HepG2 (cell line): ENCODE data around the gene C20orf144. TPM values are rescaled to one million over a fixed set of nuclear protein-coding genes. Genes with fewer than 3 reads are reported as not detected.
A peak's percentile ranks its signal among the peaks of the same experiment; 100 is the strongest.

Experiments used
- GLI4 ChIP-seq: sonication (generic); formaldehyde crosslinking; IDR thresholded peaks from 2 replicates; pipeline ENCODE4 v1.5.1; 2020; ENCODE audit warnings: missing genetic modification reagents, mild to moderate bottlenecking, moderate library complexity, borderline replicate concordance
- GMEB1 ChIP-seq: sonication (generic); formaldehyde crosslinking; IDR thresholded peaks from 2 replicates; pipeline ENCODE4 v1.5.1; 2020; ENCODE audit warnings: missing genetic modification reagents, mild to moderate bottlenecking, borderline replicate concordance
- GMEB2 ChIP-seq: IDR thresholded peaks from 2 replicates; pipeline ENCODE4 v1.6.1; 2016; ENCODE audit warnings: missing biosample characterization, missing genetic modification reagents, low read depth
- HES4 ChIP-seq: sonication (generic); formaldehyde crosslinking; IDR thresholded peaks from 2 replicates; pipeline ENCODE4 v1.9.0; 2021; ENCODE audit warnings: mild to moderate bottlenecking, missing genetic modification reagents, borderline replicate concordance
- HHEX ChIP-seq: IDR thresholded peaks from 2 replicates; pipeline ENCODE4 v1.6.1; 2016; ENCODE audit warnings: control low read depth
- KDM3A ChIP-seq: IDR thresholded peaks from 2 replicates; pipeline ENCODE4 v1.6.1; 2018; ENCODE audit warnings: low read depth, missing compliant biosample characterization
- MED1 ChIP-seq: sonication (generic); formaldehyde crosslinking; IDR thresholded peaks from 2 replicates; pipeline ENCODE4 v1.4.0; 2020; ENCODE audit warnings: missing genetic modification reagents
- RAD51 ChIP-seq: fragments of 450-650 bp; IDR thresholded peaks from 2 replicates; pipeline ENCODE4 v1.6.1; 2016; ENCODE audit warnings: borderline replicate concordance
- RBM22 ChIP-seq: fragments of 200-400 bp; formaldehyde crosslinking; optimal IDR thresholded peaks from 2 replicates; pipeline ENCODE3; 2017; ENCODE audit warnings: mild to moderate bottlenecking, low read length, moderate library complexity
- REL ChIP-seq: sonication (generic); formaldehyde crosslinking; conservative IDR thresholded peaks from 2 replicates; pipeline ENCODE4 v1.8.0; 2022; ENCODE audit warnings: mild to moderate bottlenecking, missing genetic modification reagents, moderate library complexity
- SALL1 ChIP-seq: sonication (generic); formaldehyde crosslinking; IDR thresholded peaks from 2 replicates; pipeline ENCODE4 v1.8.0; 2022; ENCODE audit warnings: mild to moderate bottlenecking, missing genetic modification reagents
- SIN3B ChIP-seq: fragments of 150-350 bp; IDR thresholded peaks from 2 replicates; pipeline ENCODE4 v1.6.1; 2014; ENCODE audit warnings: low read length
- SMAD9 ChIP-seq: sonication (generic); formaldehyde crosslinking; IDR thresholded peaks from 2 replicates; pipeline ENCODE4 v1.5.1; 2020; ENCODE audit warnings: mild to moderate bottlenecking, missing genetic modification reagents
- STAT5B ChIP-seq: sonication (generic); formaldehyde crosslinking; IDR thresholded peaks from 2 replicates; pipeline ENCODE4 v1.4.0; 2020; ENCODE audit warnings: missing genetic modification reagents
- TAF1 ChIP-seq: sonication (generic); formaldehyde crosslinking; IDR thresholded peaks from 2 replicates; pipeline ENCODE4 v1.4.0; 2020; ENCODE audit warnings: missing genetic modification reagents
- TBL1XR1 ChIP-seq: fragments of 150-350 bp; IDR thresholded peaks from 2 replicates; pipeline ENCODE4 v1.6.1; 2014; ENCODE audit warnings: borderline replicate concordance, low read length; ENCODE audit not compliant: partially characterized antibody
- TIGD3 ChIP-seq: sonication (generic); formaldehyde crosslinking; IDR thresholded peaks from 2 replicates; pipeline ENCODE4 v1.5.1; 2020; ENCODE audit warnings: mild to moderate bottlenecking, missing genetic modification reagents, borderline replicate concordance
- YEATS2 ChIP-seq: sonication (generic); formaldehyde crosslinking; IDR thresholded peaks from 2 replicates; pipeline ENCODE4 v1.4.0; 2020; ENCODE audit warnings: missing genetic modification reagents, borderline replicate concordance
- ZNF12 ChIP-seq: sonication (generic); formaldehyde crosslinking; IDR thresholded peaks from 2 replicates; pipeline ENCODE4 v1.5.0; 2020; ENCODE audit warnings: missing genetic modification reagents
- ZNF138 ChIP-seq: sonication (generic); formaldehyde crosslinking; IDR thresholded peaks from 2 replicates; pipeline ENCODE4 v1.5.0; 2020; ENCODE audit warnings: mild to moderate bottlenecking, low read depth, missing genetic modification reagents
- ZNF205 ChIP-seq: IDR thresholded peaks from 2 replicates; pipeline ENCODE4 v1.6.1; 2018; ENCODE audit warnings: missing biosample characterization, missing genetic modification reagents
- ZNF224 ChIP-seq: sonication (generic); formaldehyde crosslinking; IDR thresholded peaks from 2 replicates; pipeline ENCODE4 v1.5.0; 2020; ENCODE audit warnings: mild to moderate bottlenecking, missing genetic modification reagents
- ZNF232 ChIP-seq: sonication (generic); formaldehyde crosslinking; IDR thresholded peaks from 2 replicates; pipeline ENCODE4 v1.4.0; 2020; ENCODE audit warnings: missing genetic modification reagents, borderline replicate concordance
- ZNF496 ChIP-seq: sonication (generic); formaldehyde crosslinking; IDR thresholded peaks from 2 replicates; pipeline ENCODE4 v1.8.1; 2023; ENCODE audit warnings: mild to moderate bottlenecking, moderate library complexity, missing genetic modification reagents; ENCODE audit not compliant: insufficient replicate concordance
- ZNF879 ChIP-seq: sonication (generic); formaldehyde crosslinking; IDR thresholded peaks from 2 replicates; pipeline ENCODE4 v1.8.1; 2023; ENCODE audit warnings: missing genetic modification reagents
- ZSCAN29 ChIP-seq: sonication (generic); formaldehyde crosslinking; conservative IDR thresholded peaks from 2 replicates; pipeline ENCODE4 v1.4.0; 2020; ENCODE audit warnings: mild to moderate bottlenecking, missing genetic modification reagents
- polyA plus RNA-seq, 8 experiments: library from polyadenylated mRNA; depleted of rRNA in 3 of 8; stranded (reverse) in 7 of 8; unstranded in 1 of 8; fragments of >200 nt; fragmentation: Illumina TruSeq in 4 of 8; extraction: Trizol in 4 of 8; gene quantifications; 2 replicates each; pipeline versions ENCODE4 v1.2.1 to v1.2.3, GENCODE V29; 2011 to 2016; ENCODE audit warnings: low read depth in 4 of 8, missing spikeins in 1 of 8, mixed read lengths in 1 of 8; ENCODE audit not compliant: insufficient read depth in 1 of 8
- total RNA-seq, 5 experiments: library from RNA; depleted of rRNA; stranded (reverse); fragments of >200 nt; fragmentation: Illumina TruSeq; extraction: Trizol; gene quantifications; 2 replicates each; pipeline ENCODE4 v1.2.3, GENCODE V29; 2016; ENCODE audit warnings: low read depth in 1 of 5

C20orf144 gene
- total and polyA plus RNA-seq, 2 of the 13 experiments (the other 11 are each of a cell fraction or from before 2014, with no cell fraction given) = 0.09 to 0.16 TPM

- TF ChIP-seq ZSCAN29 = no peak
- TF ChIP-seq REL (CRISPR knock-in tag) = peak; percentile 91
- no peak for TF ChIP-seq ZNF496 (CRISPR knock-in tag)
- TF ChIP-seq GLI4 (CRISPR knock-in tag) = peak; percentile 97
- no peak; the same call in 1 of the 2 replicates for TF ChIP-seq STAT5B
- TF ChIP-seq RBM22 = peak; percentile 82
- TF ChIP-seq TBL1XR1 = no peak
- no peak for TF ChIP-seq SMAD9 (CRISPR knock-in tag)
- TF ChIP-seq KDM3A (CRISPR knock-in tag) = peak; percentile 59; the same call in 1 of the 2 replicates
- TF ChIP-seq YEATS2 (CRISPR knock-in tag) = peak; percentile 73; the same call in 1 of the 2 replicates
- no peak; the same call in 1 of the 2 replicates for TF ChIP-seq GMEB2 (CRISPR knock-in tag)
- peak; percentile 94 for TF ChIP-seq ZNF879 (CRISPR knock-in tag)
- peak; percentile 84 for TF ChIP-seq TAF1 (CRISPR knock-in tag)
- TF ChIP-seq GMEB1 = peak; percentile 85
- no peak; the same call in 1 of the 2 replicates for TF ChIP-seq ZNF138 (CRISPR knock-in tag)
- TF ChIP-seq MED1 = peak; percentile 64
- peak; percentile 76; the same call in 1 of the 2 replicates for TF ChIP-seq ZNF232 (CRISPR knock-in tag)
- no peak for TF ChIP-seq RAD51
- TF ChIP-seq SALL1 (CRISPR knock-in tag) = peak; percentile 79; the same call in 1 of the 2 replicates
- no peak for TF ChIP-seq ZNF12 (CRISPR knock-in tag)
- TF ChIP-seq ZNF224 (CRISPR knock-in tag) = 0 out of 2 replicates have a peak, but pooled peaks have one; percentile 46
- TF ChIP-seq HHEX (CRISPR knock-in tag) = no peak
- 0 out of 2 replicates have a peak, but pooled peaks have one; percentile 88 for TF ChIP-seq ZNF205
- TF ChIP-seq TIGD3 (CRISPR knock-in tag) = no peak; the same call in 1 of the 2 replicates
- TF ChIP-seq HES4 (CRISPR knock-in tag) = peak; percentile 89
- TF ChIP-seq SIN3B = no peak
These were observed 1.3 kb downstream of the C20orf144 start (continued) for GRCh38 chr20:33663161-33664084.
